CD4-positive, alpha-beta T cell (primary cell): ENCODE measurements around the gene CSAD. TPM values are rescaled to one million over a fixed set of nuclear protein-coding genes. Genes with fewer than 3 reads are reported as not detected.
A peak's percentile ranks its signal among the peaks of the same experiment; 100 is the strongest.

Experiments
- ATAC-seq: fragments of 200-7000 bp; cut with Tn5 transposase; one replicate; pipeline ENCODE4 v1.10.0; 2022; ENCODE audit warnings: mild to moderate bottlenecking; ENCODE audit not compliant: poor library complexity
- CTCF ChIA-PET: fragments of 350-600 bp; sonication (Branson Sonifier 250); formaldehyde crosslinking; loops from one replicate; lab custom pipeline; 2021; ENCODE audit warnings: antibody characterized with exemption, inconsistent platforms; lab: Charles Lee
- POLR2A ChIA-PET: fragments of 350-600 bp; sonication (Branson Sonifier 250); formaldehyde crosslinking; loops from one replicate; lab custom pipeline; 2021; ENCODE audit warnings: antibody characterized with exemption, inconsistent platforms; lab: Charles Lee
- DNase-seq, 14 experiments: peaks; one replicate each; pipeline ENCODE4 v3.0.0-alpha.2; 2013 to 2020; ENCODE audit warnings: mixed read lengths in 2 of 14
- H3K27ac ChIP-seq, 2 donors: one replicate each; pipeline versions ENCODE4 v1.5.1 to v1.7.0; 2013; ENCODE audit warnings: low read length in 2 of 2, low read depth in 1 of 2, mild to moderate bottlenecking in 1 of 2
- H3K27me3 ChIP-seq, 2 experiments: 1 replicate in 1 of 2; 2 replicates in 1 of 2; pipeline versions ENCODE4 v1.6.1 to v1.7.0; 2013; ENCODE audit warnings: low read length in 2 of 2, control low read depth in 1 of 2, mild to moderate bottlenecking in 1 of 2, moderate library complexity in 1 of 2; ENCODE audit not compliant: insufficient read depth in 2 of 2, control insufficient read depth in 1 of 2
- H3K36me3 ChIP-seq: one replicate; pipeline ENCODE4 v1.6.1; 2013; ENCODE audit warnings: low read length, control low read depth; ENCODE audit not compliant: insufficient read depth
- H3K4me1 ChIP-seq: one replicate; pipeline ENCODE4 v1.6.1; 2013; ENCODE audit warnings: low read length, control low read depth; ENCODE audit not compliant: insufficient read depth
- H3K4me3 ChIP-seq: one replicate; pipeline ENCODE4 v1.5.1; 2013; ENCODE audit warnings: mild to moderate bottlenecking, low read length, moderate library complexity
- H3K9me3 ChIP-seq, 2 experiments: 1 replicate in 1 of 2; 2 replicates in 1 of 2; pipeline versions ENCODE4 v1.6.1 to v1.7.0; 2013; ENCODE audit warnings: low read length in 2 of 2, mild to moderate bottlenecking in 2 of 2, control low read depth in 1 of 2, moderate library complexity in 1 of 2; ENCODE audit not compliant: control insufficient read depth in 1 of 2, insufficient read depth in 1 of 2
- H3K27ac Mint-ChIP-seq: one replicate; pipeline ENCODE4 v1.8.0; 2020; ENCODE audit warnings: mixed read lengths
- H3K27me3 Mint-ChIP-seq: one replicate; pipeline ENCODE4 v1.8.0; 2021; ENCODE audit warnings: mixed read lengths
- H3K36me3 Mint-ChIP-seq: one replicate; pipeline ENCODE4 v1.8.0; 2021; ENCODE audit warnings: low read depth, mixed read lengths
- H3K4me1 Mint-ChIP-seq: one replicate; pipeline ENCODE4 v1.8.0; 2021; ENCODE audit warnings: low read depth, mixed read lengths
- H3K4me3 Mint-ChIP-seq: one replicate; pipeline ENCODE4 v1.8.0; 2020; ENCODE audit warnings: mild to moderate bottlenecking, mixed read lengths
- H3K9me3 Mint-ChIP-seq: one replicate; pipeline ENCODE4 v1.8.0; 2020; ENCODE audit warnings: mixed read lengths
- CTCF ChIP-seq: fragments of 200-600 bp; IDR thresholded peaks from one replicate; pipeline ENCODE4 v1.8.0; 2022; ENCODE audit warnings: antibody characterized with exemption, mild to moderate bottlenecking
- intact Hi-C, 2 experiments: fragments of 100-400 bp; cut with DNase I in 1 of 2; cut with micrococcal nuclease in 1 of 2; formaldehyde crosslinking; loops; one replicate each; pipeline versions ENCODE4 v1.15.1 to v1.9.0; 2023 to 2025; cut with DNase I, micrococcal nuclease
- total RNA-seq, 174 experiments: library from RNA in 2 of 174; stranded (reverse) in 2 of 174; gene quantifications; one replicate each; pipeline ENCODE4 v1.2.3 and lab custom pipeline; 2021 to 2026

CSAD gene
- total RNA-seq, 2 experiments from 2014 or later: 56.7 to 57.3 TPM

DNA sequence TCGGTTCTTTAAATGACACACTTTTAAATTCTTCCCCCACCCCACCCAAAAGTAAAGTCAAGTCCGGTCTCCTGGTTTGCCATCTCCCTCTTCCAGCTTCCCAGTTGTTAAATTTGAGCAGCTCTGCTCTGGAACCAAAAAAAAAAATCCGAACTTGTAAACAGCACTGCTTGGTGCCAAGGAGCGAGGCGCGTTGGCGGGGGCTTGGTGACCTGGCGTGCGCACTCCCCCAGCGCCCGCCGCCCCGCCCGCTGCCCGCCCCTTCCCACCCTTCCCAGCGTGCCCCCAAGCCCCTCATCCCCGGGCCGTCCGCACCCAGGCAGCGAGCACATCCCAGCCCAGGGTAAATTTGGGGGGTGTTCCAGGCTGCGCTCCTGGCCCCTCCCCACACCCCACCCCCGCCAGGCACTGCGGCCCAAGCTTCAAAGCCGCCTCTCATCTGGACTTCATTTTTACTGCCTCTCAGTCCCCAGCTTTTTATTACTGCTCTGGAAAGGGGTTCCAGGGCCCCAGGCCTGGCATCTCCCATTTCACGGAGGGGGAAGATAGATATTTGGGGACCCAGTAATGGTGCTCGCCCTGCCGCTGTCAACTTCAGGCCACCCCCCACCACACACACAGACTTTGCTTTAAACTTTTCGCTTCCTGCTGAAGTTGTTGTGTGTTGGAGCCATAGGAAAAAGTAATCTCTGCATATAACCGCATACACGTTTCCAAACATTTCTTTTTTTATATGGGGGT is 38.0 kb upstream of the CSAD start:
- H3K27ac Mint-ChIP-seq: peak overlapping the region; percentile 90
- ATAC-seq (no peak), DNase-seq (peak in 1 of 14 experiments; percentile 24)
- H3K9me3 ChIP-seq: no peaks in the 10 kb centered on the region
- peak overlapping the region; percentile 77 for H3K4me3 ChIP-seq
- intact Hi-C loops: no loop called here
- H3K27ac ChIP-seq: peak overlapping the region; percentile 45 to 92
- CTCF ChIA-PET: interaction anchor here (1.6 to 8.3 kb wide), 3 partner anchors 33 to 103 kb away, joined by 5 to 68 read pairs (median 19); partner anchors contain the start of genes AAAS and ESPL1
- peaks cover 48% of the 10 kb centered on the region for H3K36me3 Mint-ChIP-seq
- no peaks in the 10 kb centered on the region for H3K9me3 Mint-ChIP-seq
- POLR2A ChIA-PET: interaction anchor here (0.7 to 5.6 kb wide), 20 partner anchors 11 to 161 kb away, joined by 3 to 43 read pairs (median 14); partner anchors contain the start of genes AAAS, CSAD, ESPL1 and ITGB7
- H3K36me3 ChIP-seq: peaks cover 24% of the 10 kb centered on the region
- H3K4me1 Mint-ChIP-seq: peaks cover 80% of the 10 kb centered on the region
- peak overlapping the region; percentile 100 for H3K4me3 Mint-ChIP-seq
- H3K27me3 Mint-ChIP-seq: no peaks in the 10 kb centered on the region
- H3K4me1 ChIP-seq: peaks cover 81% of the 10 kb centered on the region
- H3K27me3 ChIP-seq: no peaks in the 10 kb centered on the region
- no peak for TF ChIP-seq CTCF

DNA sequence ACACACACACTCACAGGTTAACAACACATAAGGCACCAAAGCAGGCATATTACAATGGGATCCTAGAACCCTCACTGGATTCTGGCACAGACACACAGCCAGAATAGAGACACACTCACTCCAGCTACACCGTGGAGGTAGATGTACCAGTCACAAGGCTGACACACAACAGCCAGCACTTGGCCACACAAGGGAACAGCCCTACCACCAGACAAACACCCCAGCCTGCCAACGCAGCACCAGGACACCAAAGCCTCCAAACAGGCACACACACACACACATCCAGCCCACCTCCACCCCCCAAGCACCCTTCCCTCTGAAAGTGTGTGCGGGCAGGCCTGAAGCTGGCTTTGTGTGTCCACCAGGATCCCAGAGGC is 37.2 kb upstream of the CSAD start:
- H3K4me1 Mint-ChIP-seq: peaks cover 80% of the 10 kb centered on the region
- peaks cover 56% of the 10 kb centered on the region for H3K36me3 Mint-ChIP-seq
- Histone ChIP-seq H3K27me3 (no peaks in the 10 kb centered on the region), H3K4me3 (peak overlapping the region; percentile 77), H3K36me3 (peaks cover 32% of the 10 kb centered on the region), H3K4me1 (peaks cover 81% of the 10 kb centered on the region), H3K27ac (peak overlapping the region; percentile 45 to 64), H3K9me3 (no peaks in the 10 kb centered on the region)
- ChIA-PET CTCF (interaction anchor here (8.3 kb wide), 1 partner anchor 34 kb away, joined by 68 read pairs; a partner anchor contains a TSS), POLR2A (interaction anchor here (0.7 to 5.6 kb wide), 5 partner anchors 10 to 77 kb away, joined by 3 to 43 read pairs (median 14); partner anchors contain the start of genes CSAD, ITGB7, PFDN5 and ZNF740)
- no peaks in the 10 kb centered on the region for H3K27me3 Mint-ChIP-seq
- ATAC-seq (no peak), DNase-seq (peak in 1 of 14 experiments; percentile 29)
- intact Hi-C loops: no loop called here
- H3K27ac Mint-ChIP-seq: peak overlapping the region; percentile 90
- TF ChIP-seq CTCF: no peak
- no peaks in the 10 kb centered on the region for H3K9me3 Mint-ChIP-seq
- peak overlapping the region; percentile 100 for H3K4me3 Mint-ChIP-seq

DNA sequence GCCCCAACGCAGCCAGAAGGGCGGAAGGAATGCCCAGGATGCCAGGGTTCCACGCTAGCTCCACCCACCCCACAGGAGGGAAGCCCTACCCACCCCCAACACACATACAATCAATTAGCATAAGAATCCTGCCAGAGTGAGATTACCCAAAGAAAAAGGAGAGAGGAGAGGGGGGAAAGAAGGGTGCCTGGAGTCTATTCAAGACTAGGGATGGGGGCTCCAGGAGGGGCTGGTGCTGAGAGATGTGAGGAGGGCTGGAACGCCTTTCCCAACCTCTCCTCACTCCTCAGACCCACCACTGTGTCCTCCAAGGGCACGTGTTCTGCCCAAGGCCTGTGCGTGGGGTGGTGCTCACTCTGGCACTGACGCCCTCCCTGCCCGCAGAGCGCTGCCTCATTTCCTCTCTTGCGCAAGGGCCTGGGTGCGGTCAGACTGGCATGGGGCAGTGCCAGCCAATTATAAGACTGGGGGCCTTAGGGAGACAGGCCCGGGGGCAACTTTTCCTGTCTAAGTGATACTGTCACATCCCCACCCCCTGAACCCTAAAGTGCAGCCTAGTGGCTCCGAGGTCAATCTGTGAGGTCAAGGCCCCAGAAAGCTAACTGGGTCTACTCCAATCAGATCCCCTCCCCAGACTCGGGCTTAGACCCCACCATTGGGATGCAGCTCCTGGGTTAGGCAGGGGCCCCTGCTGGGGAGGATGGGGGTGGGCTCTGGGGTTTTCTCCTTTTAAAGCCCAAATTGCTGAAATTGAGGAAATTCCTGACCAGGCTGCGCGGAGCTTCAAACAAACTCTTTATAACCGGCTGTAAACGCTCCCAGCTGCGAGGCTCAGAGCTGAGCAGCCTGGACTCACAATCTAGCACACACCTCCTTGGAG is 36.6 kb upstream of the CSAD start:
- peaks cover 62% of the 10 kb centered on the region for H3K36me3 Mint-ChIP-seq
- DNase-seq (peak in 7 of 14 experiments; percentile 21 to 80 (median 56)), ATAC-seq (no peak)
- H3K27me3 Mint-ChIP-seq: no peaks in the 10 kb centered on the region
- H3K4me1 ChIP-seq: peaks cover 77% of the 10 kb centered on the region
- intact Hi-C loops: no loop called here
- H3K27ac Mint-ChIP-seq: peak overlapping the region; percentile 90
- ChIA-PET POLR2A (interaction anchor here (0.7 to 5.6 kb wide), 6 partner anchors 9 to 78 kb away, joined by 3 to 43 read pairs (median 16); partner anchors contain the start of genes CSAD, ESPL1, ITGB7 and PFDN5), CTCF (interaction anchor here (1.1 to 8.3 kb wide), 2 partner anchors 35 to 58 kb away, joined by 3 to 68 read pairs; a partner anchor contains a TSS)
- H3K4me3 ChIP-seq: peak overlapping the region; percentile 77
- no peaks in the 10 kb centered on the region for H3K9me3 Mint-ChIP-seq
- no peaks in the 10 kb centered on the region for H3K27me3 ChIP-seq
- H3K36me3 ChIP-seq: peaks cover 39% of the 10 kb centered on the region
- peaks cover 76% of the 10 kb centered on the region for H3K4me1 Mint-ChIP-seq
- H3K4me3 Mint-ChIP-seq: peak overlapping the region; percentile 100
- peak overlapping the region; percentile 45 to 64 for H3K27ac ChIP-seq
- H3K9me3 ChIP-seq: no peaks in the 10 kb centered on the region
- no peak for TF ChIP-seq CTCF
